ENCODE measurements around the gene SPON2. TPM values are rescaled to one million over a fixed set of nuclear protein-coding genes. Genes with fewer than 3 reads are reported as not detected.

Gene SPON2
- total RNA-seq, 6 experiments from 2014 or later: 12.0 to 53.5 (median 48.2) TPM

DNA sequence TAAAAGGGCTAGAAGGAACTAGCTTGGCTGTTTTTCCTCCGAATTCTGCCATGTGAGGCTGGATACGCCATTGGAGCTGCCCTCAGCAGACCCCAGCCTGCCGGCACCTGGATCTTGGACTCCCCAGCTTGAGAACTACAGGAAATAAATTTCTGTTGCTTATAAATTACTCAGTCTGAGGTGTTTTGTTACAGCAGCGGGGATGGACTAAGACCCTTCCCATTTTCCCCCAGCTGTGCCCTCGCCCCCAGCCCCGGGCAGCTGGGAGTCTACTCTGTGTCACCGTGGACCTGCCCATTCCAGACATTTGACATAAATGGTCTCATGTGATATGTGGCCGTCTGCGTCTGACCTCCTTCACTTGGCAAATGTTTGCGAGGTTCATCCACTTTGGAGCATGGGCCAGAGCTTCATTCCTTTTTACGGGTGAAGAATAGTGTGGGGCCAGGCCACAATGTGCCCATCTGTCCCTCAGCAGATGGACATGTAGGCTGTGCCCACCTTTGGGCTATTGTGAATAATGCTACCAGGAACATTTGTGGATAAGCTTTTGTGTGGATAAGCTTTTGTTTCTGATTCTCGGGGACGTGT, 30.7 kb upstream of the SPON2 start:
- no peak for DNase-seq
- no peaks in the 10 kb centered on the region for H3K36me3 Mint-ChIP-seq (ENCODE audit: low read depth)
- TF ChIP-seq, protein P1, sequence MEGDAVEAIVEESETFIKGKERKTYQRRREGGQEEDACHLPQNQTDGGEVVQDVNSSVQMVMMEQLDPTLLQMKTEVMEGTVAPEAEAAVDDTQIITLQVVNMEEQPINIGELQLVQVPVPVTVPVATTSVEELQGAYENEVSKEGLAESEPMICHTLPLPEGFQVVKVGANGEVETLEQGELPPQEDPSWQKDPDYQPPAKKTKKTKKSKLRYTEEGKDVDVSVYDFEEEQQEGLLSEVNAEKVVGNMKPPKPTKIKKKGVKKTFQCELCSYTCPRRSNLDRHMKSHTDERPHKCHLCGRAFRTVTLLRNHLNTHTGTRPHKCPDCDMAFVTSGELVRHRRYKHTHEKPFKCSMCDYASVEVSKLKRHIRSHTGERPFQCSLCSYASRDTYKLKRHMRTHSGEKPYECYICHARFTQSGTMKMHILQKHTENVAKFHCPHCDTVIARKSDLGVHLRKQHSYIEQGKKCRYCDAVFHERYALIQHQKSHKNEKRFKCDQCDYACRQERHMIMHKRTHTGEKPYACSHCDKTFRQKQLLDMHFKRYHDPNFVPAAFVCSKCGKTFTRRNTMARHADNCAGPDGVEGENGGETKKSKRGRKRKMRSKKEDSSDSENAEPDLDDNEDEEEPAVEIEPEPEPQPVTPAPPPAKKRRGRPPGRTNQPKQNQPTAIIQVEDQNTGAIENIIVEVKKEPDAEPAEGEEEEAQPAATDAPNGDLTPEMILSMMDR (IDR thresholded peaks at IDR 0.05): no peak
- no peak overlapping the region for H3K4me3 Mint-ChIP-seq
- no peaks in the 10 kb centered on the region for H3K9me3 Mint-ChIP-seq
- H3K27me3 Mint-ChIP-seq (ENCODE audit: insufficient read depth): no peaks in the 10 kb centered on the region; the same call in none of the 2 replicates
- peaks cover 42% of the 10 kb centered on the region for H3K4me1 Mint-ChIP-seq (ENCODE audit: low read depth)
- H3K27ac Mint-ChIP-seq: peak overlapping the region; percentile 5; the same call in 1 of the 2 replicates

DNA sequence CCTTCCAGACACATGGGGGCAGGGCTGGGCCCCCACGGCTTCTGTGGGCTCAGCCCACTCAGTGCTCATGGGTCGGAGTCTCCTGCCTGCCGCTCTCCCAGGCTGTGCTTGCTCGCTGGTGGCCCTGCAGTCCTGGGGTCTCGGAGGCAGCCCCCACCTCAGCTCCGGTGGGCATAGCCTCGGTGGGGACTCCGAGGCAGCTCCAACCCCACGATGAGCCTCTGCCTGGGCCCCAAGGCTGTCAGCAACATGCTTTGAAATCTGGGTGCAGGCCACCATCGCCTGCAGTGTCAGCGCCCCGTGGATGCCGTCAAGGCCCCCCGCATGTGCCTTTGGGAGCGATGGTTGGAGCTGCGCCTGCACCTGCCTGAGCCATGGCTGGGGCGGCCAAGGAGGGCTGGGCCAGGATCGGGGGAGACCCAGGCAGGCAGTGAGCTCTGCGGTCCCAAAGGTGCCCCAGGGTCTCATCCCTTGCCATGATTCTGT, 30.2 kb upstream of the SPON2 start:
- H3K27ac Mint-ChIP-seq: peak overlapping the region; percentile 99; the same call in 1 of the 2 replicates
- no peaks in the 10 kb centered on the region for H3K9me3 Mint-ChIP-seq
- no peak for DNase-seq
- no peaks in the 10 kb centered on the region for H3K36me3 Mint-ChIP-seq (ENCODE audit: low read depth)
- no peaks in the 10 kb centered on the region; the same call in none of the 2 replicates for H3K27me3 Mint-ChIP-seq (ENCODE audit: insufficient read depth)
- peaks cover 48% of the 10 kb centered on the region for H3K4me1 Mint-ChIP-seq (ENCODE audit: low read depth)
- no peak overlapping the region; the same call in 1 of the 2 replicates for H3K4me3 Mint-ChIP-seq
- TF ChIP-seq, protein P1 (IDR thresholded peaks at IDR 0.05): no peak

- Mint-ChIP-seq H3K9me3 (no peaks in the 10 kb centered on the region), H3K4me3 (peak overlapping the region; percentile 80), H3K27me3 (ENCODE audit: insufficient read depth) (no peaks in the 10 kb centered on the region; the same call in none of the 2 replicates), H3K27ac (peak overlapping the region; percentile 99), H3K4me1 (ENCODE audit: low read depth) (peaks cover 53% of the 10 kb centered on the region), H3K36me3 (ENCODE audit: low read depth) (no peaks in the 10 kb centered on the region)
- peak; percentile 66 for DNase-seq
- TF ChIP-seq, protein P1 (IDR thresholded peaks at IDR 0.05): no peak
These were observed 29.6 kb upstream of the SPON2 start for GRCh38 chr4:1201851-1202525.

DNA sequence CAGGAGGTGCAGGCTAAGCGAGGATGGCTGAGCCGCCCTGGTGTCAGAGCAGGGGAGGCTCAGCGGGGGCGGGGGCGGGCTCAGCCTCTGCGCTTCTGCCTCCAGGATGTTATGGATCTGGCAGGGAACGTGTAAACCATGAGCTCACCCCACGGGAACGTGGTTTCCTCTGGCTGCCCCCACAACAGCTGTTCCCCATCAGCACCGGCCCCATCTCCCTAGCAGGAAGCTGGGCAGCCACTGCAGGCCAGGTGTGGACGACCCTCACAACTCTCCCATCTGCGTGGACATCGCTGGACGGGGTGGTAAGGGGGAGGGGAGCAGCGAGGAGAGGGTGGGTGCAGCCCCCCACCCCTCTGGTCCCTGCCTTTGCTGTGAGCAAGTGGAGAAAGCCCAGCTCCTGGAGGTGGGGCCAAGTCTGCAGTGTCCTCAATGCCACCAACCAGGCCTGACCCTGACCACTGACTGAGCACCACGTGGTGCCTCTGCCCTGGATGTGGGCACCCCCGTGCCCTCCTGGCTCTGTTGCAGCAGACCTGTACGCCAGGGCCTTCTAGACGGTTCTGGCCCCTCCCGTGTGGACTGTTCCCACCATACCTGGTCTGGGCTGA, 28.1 kb upstream of the SPON2 start:
- TF ChIP-seq, protein P1 (IDR thresholded peaks at IDR 0.05): no peak
- H3K36me3 Mint-ChIP-seq (ENCODE audit: low read depth): no peaks in the 10 kb centered on the region
- H3K4me3 Mint-ChIP-seq: peak overlapping the region; percentile 57; the same call in 1 of the 2 replicates
- H3K9me3 Mint-ChIP-seq: no peaks in the 10 kb centered on the region
- H3K4me1 Mint-ChIP-seq (ENCODE audit: low read depth): peaks cover 53% of the 10 kb centered on the region
- DNase-seq: peak; percentile 70
- H3K27ac Mint-ChIP-seq: peak overlapping the region; percentile 43
- H3K27me3 Mint-ChIP-seq (ENCODE audit: insufficient read depth): no peaks in the 10 kb centered on the region; the same call in none of the 2 replicates

DNA sequence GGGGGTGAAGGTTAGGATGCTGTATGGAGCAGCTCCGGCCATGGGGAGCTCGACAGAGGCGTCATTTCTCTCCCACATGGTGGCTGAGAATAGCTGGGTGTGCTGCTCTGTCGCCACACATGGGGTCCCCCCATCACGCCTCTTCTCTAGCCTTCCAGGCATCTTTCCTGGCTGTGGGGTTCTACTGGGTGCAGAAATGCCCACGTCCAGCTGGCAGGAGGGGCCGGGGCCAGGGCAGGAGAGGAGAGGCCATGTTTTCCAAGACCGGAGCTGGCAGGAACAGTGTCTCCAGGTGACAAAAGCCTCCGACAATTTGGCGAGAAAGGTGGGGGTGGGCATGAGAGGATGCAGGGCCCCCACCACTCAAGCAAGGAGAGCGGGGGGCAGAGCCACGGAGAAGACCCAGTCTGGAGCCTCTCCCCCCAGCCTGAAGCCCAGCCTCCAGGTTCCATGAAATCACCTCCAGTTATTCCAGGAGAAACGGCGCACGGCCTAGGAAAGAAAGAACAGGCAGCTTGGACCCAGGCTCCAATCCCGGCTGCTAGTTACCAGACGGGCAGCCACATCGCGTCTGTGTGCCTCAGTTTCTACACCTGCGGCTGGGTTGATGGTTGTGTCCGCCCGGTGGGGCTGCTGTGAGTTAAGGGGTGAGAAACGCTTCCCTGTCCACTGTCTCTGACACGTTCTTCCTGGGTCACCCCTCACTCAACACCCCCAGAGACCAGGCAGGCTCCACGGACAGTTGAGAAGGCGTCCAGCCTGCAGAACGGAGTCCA, 27.4 kb upstream of the SPON2 start:
- Mint-ChIP-seq H3K36me3 (ENCODE audit: low read depth) (no peaks in the 10 kb centered on the region), H3K27me3 (ENCODE audit: insufficient read depth) (no peaks in the 10 kb centered on the region; the same call in none of the 2 replicates), H3K27ac (peak overlapping the region; percentile 43), H3K9me3 (no peaks in the 10 kb centered on the region), H3K4me3 (peak overlapping the region; percentile 57; the same call in 1 of the 2 replicates), H3K4me1 (ENCODE audit: low read depth) (peaks cover 50% of the 10 kb centered on the region)
- DNase-seq: no peak
- TF ChIP-seq, protein P1 (IDR thresholded peaks at IDR 0.05): no peak

Measured in HFFc6 (cell line).